Activated CD8-positive, alpha-beta memory T cell treated with anti-CD3 and anti-CD28 coated beads, Interleukin-2, amount 50 U/mL, for 48 hours (primary cell): ENCODE measurements around the gene DECR2.
"Not testable (repeated sequence)": the region's sequence is repeated elsewhere in the genome, so short reads cannot be mapped to it uniquely, and the experiment has no call there.

Experiments
- DNase-seq: peaks from one replicate; pipeline ENCODE4 v3.0.0-alpha.2; 2020

Gene DECR2

GRCh38 chr16:379961-380761 is 21.5 kb upstream of the DECR2 start:
- DNase-seq, result no peak

- no peak for DNase-seq
Measured at GRCh38 chr16:380762-381011, 21.0 kb upstream of the DECR2 start.

DNA sequence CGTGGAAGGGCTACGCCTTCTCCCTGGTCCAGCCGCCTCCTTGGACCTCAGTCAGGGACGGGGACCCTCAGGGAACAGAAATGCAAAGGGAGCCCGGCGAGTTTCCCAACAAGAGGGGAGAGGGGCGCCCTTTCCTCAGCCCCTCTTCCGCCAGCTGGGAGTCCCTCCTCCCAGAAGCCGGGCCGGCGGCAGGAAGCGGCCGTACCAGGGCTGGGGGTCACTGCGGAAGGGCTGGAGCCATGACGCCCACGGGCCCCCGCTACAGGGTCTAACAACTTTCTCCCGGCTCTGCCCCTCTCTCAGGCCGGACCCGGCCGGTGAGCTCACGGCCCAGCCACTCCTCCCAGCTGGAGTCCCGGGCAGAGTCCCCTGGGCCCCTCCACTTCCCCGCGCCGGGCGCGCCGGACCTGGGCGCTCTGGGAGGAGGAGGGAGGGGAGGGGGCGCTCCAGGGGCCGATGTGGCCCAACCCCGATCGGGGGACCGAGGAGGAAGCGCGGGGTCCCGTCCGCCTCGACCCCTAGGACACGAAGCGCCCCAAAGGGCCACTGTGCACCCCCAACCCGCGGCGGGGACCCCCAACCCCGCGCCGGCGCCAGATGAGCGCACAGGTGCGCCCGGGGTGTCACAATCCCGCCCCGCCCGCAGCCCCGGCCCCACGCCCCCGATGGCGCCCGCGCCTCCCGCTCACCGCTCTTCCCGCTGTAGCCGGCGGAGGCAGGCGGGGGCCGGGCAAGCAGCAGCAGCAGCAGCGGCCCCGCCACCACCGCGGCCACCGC is 20.5 kb upstream of the DECR2 start:
- DNase-seq, result no peak

DNA sequence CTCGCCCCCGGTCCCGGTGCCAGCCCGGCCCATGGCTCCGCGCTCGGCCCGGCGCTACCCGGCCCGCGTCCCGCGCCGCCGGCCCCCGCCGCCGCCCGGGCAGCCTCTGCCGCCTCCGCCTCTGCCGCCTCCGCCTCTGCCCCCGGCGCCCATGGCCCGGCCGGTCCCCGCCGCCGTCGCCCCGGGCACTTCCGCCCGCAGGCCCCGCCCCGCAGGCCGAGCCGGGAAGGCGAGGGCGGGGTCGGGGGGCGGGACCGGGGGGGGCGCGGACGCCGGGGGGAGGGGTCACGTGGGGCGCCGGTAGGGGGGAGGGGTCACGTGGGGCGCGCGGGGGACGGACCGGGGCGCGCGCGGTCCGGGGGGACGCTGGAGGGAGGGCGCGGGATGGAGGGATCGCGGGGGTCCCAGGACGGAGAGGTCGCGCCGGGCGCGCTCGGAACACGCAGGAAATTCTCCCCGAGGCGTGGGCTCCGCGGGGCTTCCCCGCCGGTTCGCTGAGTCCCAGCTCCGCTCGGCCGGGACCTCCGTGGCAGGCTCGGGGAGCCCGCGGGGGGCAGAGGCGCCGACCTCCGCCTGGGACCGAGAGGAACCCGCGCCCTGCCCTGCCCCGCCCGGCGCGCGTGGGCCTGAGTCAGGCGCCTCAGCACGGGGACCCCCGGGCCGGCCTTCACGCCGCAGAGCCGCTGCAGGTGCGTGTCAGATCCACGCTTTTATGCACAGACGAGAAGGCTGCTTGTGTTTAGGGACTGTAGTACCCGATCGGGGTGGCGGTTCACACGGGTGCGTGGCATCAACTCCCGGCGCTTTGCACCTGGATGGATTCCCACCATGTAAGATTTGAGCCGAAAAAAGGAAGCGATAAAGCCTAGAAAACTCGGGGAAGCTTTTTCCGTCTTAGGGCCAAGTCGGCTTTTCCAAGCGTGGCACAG is 19.6 kb upstream of the DECR2 start, which contains the start of gene PGAP6:
PGAP6 (minus strand) TSS at position 190 of the 929 bp plus-strand sequence; CDS start at position 33, 157 bp downstream.
- peak; percentile 83 for DNase-seq

- DNase-seq, result no peak
Measured at GRCh38 chr16:383326-384051, 18.2 kb upstream of the DECR2 start.

DNA sequence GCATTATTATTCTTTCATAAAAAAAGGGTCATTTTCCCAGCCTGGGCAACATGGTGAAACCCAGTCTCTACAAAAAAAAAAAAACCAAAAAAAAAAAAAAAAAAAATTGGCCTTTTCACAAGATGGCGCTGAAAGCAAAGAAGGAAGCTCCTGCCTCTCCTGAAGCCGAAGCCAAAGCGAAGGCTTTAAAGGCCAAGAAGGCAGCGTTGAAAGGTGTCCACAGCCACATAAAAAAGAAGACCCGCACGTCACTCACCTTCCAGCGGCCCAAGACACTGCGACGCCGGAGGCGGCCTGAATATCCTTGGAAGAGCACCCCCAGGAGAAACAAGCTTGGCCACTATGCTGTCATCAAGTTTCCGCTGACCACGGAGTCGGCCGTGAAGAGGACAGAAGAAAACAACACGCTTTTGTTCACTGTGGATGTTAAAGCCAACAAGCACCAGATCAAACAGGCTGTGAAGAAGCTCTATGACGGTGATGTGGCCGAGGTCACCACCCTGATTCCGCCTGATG is 15.0 kb upstream of the DECR2 start:
- no peak for DNase-seq

- not testable (repeated sequence) for DNase-seq
Measured at GRCh38 chr16:387761-388666, 13.7 kb upstream of the DECR2 start.

GRCh38 chr16:389352-389751 is 12.3 kb upstream of the DECR2 start:
- DNase-seq, result no peak

- peak; percentile 94 for DNase-seq
Measured at GRCh38 chr16:391885-392335, 9.8 kb upstream of the DECR2 start.

- DNase-seq, result no peak
Measured at GRCh38 chr16:392450-393030, 9.1 kb upstream of the DECR2 start.

- DNase-seq, result no peak
Measured at GRCh38 chr16:396199-396598, 5.5 kb upstream of the DECR2 start.

DNA sequence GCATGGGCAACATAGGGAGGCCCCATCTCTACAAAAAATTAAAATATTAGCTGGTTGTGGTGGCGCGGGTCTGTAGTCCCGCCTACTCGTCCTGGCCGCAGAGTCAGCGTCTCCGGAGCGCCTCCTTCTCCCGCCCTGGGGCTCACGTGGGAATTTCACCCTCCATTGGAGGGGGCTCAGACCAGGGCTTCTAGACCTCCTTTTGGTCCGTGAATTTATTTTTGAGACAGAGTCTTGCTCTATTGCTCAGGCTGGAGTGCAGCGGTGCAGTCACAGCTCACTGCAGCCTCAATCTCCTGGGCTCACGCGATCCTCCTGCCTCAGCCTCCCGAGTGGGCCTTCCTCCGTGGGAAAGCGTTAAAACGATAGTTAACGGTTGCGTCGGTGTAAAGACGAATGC is 5.1 kb upstream of the DECR2 start:
- DNase-seq, result no peak

- DNase-seq, result no peak
Measured at GRCh38 chr16:397135-397661, 4.5 kb upstream of the DECR2 start, which contains the start of gene NME4. TSS of gene NME4 (plus strand) at chr16:397199. CDS start at chr16:397223, 24 bp downstream.

GRCh38 chr16:397736-398332 is 3.9 kb upstream of the DECR2 start:
- no peak for DNase-seq

GRCh38 chr16:398561-399339 is 2.9 kb upstream of the DECR2 start:
- no peak for DNase-seq

- no peak for DNase-seq
Measured at GRCh38 chr16:399340-400019, 2.2 kb upstream of the DECR2 start.

- no peak for DNase-seq
Measured at GRCh38 chr16:400061-400591, 1.6 kb upstream of the DECR2 start.

DNA sequence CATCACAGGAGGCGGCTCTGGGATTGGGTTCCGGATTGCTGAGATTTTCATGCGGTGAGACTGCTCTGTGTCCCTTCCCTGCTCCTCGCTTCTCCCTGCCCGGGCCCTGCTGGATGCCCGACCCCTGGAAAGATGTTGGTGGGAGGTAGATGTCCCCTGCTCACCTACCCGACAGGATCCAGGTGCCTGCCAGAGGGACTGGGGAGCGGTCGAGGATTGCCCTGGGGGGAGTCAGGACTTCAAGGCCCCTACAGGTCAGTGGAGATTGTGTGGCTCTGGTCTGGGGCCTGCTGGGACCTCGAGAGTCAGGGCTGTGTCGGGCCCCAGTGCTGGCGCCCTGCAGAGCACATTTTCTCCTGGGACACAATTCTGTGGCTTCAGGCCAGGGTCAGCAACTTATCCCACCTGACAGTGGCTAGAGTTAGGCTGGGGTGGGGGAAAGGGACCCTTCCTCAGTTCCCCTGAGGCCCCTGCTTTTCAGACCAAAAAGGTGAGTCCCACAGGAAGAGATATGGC is 3.3 kb downstream of the DECR2 start:
- DNase-seq, result no peak
